GM21390 (cell line): ENCODE results near the gene MKI67.
A peak's percentile ranks its signal among the peaks of the same experiment; 100 is the strongest.
"Not testable (repeated sequence)": the region's sequence is repeated elsewhere in the genome, so short reads cannot be mapped to it uniquely, and the experiment has no call there.

Experiments
- ATAC-seq: cut with Tn5 transposase; IDR thresholded peaks from one replicate; pipeline ENCODE4 v1.9.1; 2021; ENCODE audit not compliant: unreplicated experiment

Gene MKI67, protein sequence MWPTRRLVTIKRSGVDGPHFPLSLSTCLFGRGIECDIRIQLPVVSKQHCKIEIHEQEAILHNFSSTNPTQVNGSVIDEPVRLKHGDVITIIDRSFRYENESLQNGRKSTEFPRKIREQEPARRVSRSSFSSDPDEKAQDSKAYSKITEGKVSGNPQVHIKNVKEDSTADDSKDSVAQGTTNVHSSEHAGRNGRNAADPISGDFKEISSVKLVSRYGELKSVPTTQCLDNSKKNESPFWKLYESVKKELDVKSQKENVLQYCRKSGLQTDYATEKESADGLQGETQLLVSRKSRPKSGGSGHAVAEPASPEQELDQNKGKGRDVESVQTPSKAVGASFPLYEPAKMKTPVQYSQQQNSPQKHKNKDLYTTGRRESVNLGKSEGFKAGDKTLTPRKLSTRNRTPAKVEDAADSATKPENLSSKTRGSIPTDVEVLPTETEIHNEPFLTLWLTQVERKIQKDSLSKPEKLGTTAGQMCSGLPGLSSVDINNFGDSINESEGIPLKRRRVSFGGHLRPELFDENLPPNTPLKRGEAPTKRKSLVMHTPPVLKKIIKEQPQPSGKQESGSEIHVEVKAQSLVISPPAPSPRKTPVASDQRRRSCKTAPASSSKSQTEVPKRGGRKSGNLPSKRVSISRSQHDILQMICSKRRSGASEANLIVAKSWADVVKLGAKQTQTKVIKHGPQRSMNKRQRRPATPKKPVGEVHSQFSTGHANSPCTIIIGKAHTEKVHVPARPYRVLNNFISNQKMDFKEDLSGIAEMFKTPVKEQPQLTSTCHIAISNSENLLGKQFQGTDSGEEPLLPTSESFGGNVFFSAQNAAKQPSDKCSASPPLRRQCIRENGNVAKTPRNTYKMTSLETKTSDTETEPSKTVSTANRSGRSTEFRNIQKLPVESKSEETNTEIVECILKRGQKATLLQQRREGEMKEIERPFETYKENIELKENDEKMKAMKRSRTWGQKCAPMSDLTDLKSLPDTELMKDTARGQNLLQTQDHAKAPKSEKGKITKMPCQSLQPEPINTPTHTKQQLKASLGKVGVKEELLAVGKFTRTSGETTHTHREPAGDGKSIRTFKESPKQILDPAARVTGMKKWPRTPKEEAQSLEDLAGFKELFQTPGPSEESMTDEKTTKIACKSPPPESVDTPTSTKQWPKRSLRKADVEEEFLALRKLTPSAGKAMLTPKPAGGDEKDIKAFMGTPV (N-terminal part only)

DNA sequence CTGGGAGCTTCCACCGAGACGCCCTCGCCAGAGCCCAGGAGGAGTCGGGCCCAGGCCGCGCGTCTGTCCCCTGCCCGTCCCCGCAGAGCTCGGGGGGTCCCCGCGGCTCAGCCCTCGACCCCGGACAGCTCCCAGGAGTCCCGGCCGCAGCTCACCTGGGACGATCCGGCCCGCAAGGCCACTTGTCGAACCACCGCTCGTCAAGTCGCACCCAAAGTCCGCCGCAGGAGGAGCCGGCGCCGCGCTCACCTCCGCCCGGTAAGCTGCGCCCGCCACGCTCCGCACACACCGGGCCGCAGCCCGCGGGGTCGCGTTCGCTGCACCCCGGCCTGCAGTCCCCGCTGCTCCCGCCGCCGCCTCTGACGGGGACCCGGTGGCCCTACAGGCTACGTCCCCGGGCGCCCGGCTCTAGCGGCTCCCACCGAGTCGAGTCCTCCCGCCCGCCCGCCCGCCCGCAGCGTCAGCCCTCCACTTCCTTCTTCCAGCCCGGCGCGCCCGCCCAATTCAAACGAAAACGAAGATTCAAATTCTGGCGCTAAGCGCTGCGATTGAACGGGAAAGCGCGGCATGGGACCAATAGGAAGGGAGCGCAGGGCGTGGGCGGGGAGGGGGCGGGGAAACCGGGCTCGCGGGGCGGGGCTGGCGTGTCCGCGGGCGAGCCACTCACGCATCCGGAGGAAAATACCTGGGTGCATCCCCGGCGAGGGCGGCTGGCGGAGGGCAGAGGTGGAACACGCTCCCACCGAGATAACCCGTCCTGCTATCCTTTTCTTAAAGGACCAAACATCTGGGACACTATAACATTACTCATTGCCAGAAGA is at the start of gene MKI67:
MKI67 (minus strand) TSS at position 480 of the 821 bp plus-strand sequence. CDS start 756 bp downstream, outside the sequence.
- ATAC-seq: peak; percentile 74

DNA sequence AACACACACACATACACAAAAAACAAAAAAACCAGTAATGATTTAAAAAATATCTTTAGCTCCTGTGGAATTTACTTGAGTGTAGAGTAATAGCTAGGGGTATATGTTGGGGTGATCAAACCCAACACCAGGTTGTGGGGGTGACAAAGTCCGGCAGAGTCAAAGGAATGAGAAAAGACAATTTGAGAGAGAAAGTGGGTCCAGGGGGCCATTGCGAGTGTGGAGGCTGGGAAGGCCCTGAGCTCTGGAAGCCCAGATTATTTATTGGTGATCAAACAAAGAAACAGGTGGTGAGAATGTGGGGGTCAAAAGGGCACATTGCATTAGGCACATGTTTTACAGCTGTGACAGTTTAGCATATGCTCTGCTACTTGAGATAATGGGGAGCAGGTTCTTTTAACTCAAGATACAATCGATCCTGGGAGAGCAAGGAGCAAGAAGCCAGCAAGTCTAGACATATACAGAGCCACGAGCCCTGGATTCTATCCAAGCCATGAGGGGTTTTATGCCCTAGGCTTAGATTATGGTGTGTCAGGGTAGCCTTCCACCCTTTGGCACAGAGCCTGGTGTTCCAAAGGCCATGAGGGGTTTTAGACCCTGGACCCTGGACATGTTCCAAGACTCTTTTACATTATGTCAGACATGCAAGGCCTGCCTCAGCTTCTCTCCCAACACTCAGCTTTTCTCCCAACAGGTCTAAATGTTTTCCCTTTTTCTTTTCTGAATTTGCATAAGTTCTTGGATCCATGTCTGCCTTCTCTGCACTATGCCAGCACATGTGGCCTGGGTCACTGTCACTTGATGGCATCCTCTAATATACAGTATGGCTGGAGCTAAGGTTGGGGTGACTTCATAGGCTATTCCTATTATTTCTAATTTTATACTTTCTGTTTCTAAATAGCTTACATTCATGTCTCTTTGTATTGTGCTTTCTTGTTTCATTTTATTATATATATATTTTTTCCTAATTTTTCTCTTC is 48.6 kb upstream of the MKI67 start:
- no peak for ATAC-seq

DNA sequence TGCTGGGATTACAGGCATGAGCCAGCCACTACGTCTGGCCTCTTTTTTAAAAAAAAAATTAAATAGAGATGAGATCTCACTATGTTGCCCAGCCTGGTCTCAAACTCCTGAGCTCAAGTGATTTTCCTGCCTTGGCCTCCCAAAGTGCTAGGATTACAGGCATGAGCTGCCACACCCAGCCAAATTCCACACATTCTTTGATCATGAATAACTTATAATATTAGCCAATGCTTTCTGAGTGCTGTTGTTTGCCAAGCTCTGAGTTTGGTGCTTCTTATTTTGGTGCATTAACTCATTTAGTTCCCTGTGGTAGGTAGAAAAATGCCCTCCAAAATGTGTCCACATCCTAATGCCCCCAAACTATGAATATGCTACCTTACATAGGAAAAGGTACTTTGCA is 47.2 kb upstream of the MKI67 start:
- no peak for ATAC-seq

DNA sequence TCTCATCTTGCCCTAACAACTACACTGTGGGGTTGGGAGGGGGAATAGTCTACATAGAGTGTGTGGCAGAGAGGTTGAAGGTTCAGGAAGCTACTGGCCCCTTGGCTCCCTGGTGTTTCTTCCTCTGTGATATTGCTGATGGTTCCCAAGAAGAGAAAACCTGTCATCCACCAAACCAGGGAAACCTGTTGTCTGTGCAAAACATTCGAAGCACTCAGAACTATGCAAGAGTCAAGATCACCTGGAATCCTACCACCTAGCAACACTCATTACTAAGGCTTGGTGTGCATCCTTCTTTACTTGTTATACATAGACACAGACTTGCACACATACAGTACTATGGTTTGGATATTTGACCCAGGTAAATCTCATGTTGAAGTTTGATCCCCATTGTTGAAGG is 46.5 kb upstream of the MKI67 start:
- no peak for ATAC-seq

DNA sequence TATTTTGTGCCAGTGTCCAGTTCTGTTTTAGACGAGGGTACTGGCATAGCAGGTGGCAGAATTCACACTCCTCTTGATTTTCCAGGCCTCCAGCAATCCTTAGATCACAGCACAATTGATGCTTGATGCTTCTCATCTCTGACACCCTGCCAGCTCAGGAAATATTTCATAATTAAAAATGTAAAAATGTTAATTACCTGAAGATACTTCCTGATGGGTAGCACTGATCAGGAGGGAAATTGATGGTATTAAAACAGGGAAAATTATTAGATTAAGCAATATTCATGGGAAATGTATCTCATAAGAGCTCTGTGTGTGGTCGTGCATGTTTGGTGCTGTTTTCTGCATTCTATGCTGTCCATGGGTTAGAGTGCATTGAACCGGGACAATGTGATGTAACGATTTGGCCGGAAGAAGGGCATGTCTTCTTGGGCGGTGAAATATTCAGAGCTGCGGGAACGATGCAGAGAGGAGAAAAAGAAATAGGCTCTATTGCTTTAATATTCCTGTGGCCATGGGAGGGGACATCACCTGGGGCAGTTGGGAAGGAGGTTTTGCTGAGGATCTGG is 43.7 kb upstream of the MKI67 start:
- ATAC-seq: no peak

DNA sequence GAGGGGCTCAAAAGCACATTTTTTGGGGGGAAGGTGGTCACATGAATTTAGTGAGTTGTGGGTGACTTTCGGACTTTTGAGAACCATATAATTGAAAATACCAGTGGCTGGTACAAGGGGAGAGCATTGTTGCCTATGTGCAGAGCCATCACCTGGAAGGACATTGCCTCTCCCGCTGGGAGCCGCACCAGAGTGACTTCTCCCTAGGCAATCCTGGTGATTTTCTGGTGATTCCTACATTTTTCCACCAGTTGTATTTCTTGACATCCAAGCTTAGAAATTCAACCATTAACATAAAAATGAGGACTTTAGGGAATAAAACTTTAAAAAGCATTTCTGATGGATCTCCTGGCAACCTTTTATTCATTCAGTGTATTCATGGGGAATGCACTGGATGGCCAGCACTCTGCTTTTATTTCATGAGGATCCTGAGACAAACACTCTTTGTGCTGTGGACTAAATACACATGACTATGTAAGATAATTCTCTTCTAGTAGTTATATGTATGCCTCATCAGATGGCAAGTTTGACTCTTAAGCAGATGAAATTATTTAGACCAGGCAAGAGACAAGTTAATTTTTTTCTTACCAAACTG is 41.8 kb upstream of the MKI67 start:
- ATAC-seq: no peak

DNA sequence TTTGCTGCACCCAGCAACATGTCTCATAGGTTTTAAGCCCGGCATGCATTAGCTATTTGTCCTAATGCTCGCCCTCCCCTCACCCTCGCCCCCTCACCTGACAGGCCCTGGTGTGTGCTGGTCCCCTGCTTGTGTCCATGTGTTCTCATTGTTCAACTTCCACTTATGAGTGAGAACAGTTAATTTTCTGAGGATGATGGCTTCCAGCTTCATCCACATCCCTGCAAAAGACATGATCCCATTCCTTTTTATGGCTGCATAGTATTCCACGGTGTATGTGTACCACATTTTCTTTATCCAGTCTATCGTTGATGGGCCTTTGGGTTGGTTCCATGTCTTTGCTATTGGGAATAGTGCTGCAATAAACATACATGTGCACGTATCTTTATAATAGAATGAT is 40.9 kb upstream of the MKI67 start:
- not testable (repeated sequence) for ATAC-seq

DNA sequence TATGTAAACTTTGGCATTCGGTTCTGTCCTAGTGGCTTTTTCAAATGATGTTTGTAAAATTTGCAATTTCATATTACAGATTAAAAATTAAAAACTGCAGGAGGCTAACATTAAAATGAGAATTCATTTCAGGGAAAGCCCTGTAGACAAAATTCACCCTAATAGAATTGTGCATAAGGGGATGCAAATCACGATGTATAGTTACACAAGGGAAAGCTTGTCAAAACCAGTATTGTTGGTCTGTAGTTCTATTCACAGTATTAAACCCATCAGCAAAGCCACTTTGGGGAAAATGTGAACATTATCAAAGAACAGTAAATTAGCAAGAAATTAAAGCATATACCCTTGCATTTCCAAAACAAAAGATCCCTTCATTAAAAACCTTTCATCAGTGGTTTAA is 39.9 kb upstream of the MKI67 start:
- ATAC-seq: no peak

DNA sequence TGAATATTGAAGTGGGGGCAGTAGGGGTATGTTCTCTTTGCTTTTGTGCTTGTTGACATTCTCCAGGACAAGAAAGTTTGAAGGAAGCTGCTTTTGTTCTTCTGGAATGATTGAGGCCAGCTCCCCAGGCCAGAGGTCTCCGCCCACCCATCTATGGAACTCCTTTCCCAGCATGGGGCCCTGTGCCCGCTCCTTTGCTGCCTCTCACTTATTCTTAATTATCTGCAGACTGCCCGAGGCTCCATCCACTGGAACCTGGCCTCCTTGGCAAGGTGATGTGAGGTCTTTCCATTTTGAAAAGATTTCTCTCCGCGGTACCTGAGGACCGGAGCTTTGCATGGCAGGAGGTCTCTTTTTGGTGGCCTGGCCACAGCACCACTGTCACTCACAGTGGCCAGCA is 39.3 kb upstream of the MKI67 start:
- ATAC-seq: no peak

DNA sequence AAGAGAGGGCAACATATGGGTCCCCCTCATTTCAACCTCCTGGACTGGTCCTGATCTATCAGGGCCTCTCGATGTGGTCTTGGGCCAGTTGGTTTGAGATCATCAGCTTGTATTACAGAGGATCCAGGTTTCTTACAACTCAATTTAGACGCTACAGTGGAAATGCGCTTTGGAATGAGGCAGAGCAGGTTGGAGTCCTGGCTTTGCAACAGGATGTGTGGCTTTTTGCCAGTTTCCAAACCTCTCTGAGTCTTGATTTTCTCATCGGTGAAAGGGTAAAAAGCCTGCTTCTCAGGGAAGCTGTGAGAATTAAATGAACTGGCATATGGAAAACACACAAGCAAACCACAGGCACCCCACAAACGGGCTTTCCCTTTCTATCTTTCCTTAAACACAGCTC is 37.5 kb upstream of the MKI67 start:
- no peak for ATAC-seq

DNA sequence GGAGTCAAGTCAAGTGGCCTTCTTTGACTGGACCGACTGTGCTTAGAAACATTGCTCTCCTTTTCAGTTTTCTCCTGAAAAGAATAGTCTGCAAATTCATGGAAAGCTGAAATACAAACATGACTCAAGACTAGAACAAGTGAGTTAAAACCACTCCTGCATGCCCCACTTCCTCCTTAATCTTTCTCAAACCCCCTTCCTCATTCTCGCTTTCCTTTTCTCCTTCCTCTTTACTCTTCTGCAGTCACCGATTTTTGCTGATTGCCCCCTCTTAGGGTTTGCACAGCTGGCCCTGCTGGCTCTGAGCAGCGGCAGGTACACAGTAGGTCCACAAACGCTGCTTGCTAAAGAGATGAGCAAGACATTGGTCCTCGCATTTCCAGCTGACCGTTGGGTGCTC is 34.8 kb upstream of the MKI67 start:
- no peak for ATAC-seq

DNA sequence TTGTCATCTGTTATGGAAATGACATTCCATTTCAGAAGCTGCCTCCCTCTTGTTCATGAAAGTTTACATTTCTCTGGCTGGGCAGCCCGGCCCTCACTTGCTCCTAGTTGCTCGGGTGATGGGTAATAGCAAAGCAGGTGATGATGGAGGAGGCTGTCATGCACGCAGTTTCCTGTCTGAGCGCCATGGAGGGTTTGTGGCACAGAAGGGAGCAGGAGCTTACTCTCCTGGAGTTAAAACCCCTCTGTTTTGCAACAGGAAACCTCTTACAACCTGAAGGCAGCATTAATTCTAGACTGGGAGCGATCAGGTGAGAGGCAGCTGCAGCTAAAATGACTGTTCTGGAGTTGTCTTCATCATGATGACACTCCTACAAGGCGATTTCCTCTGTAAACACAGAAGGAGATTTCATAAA is 34.1 kb upstream of the MKI67 start:
- no peak for ATAC-seq

DNA sequence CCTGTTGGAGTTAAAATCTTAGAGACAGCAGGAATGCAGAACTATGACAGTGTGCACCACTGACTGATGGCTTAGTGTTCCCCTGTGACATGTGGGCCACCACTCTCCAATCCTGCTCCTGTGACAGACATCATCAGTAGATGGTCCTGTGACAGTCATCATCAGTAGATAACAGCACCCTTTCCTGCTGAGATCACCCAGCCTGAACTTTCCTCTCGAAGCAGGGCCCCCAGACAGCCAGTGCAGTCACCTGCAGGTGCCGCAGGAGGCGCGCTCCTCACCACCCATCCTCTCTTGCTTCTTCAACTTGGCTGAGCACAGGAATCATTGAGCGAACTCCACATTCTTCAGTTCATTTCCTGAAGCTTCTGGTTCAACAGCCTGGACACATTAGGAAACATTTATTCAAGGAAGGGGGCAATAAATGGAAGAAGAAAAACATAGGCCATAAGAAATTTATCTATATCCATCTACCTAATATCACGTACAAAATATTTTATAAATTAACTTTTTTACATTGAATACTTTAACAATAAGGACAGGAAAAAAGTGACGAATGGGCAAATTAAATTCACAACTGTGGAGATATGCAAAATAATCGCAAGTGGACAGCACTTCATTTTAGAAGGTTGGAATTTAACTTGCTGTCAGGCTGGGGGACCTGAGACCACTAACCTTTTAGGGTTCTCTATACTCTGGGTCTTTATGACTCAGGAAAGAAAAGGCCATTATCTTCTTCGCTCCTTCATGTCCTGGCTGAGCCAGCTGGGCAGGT is 32.0 kb upstream of the MKI67 start:
- ATAC-seq: no peak

DNA sequence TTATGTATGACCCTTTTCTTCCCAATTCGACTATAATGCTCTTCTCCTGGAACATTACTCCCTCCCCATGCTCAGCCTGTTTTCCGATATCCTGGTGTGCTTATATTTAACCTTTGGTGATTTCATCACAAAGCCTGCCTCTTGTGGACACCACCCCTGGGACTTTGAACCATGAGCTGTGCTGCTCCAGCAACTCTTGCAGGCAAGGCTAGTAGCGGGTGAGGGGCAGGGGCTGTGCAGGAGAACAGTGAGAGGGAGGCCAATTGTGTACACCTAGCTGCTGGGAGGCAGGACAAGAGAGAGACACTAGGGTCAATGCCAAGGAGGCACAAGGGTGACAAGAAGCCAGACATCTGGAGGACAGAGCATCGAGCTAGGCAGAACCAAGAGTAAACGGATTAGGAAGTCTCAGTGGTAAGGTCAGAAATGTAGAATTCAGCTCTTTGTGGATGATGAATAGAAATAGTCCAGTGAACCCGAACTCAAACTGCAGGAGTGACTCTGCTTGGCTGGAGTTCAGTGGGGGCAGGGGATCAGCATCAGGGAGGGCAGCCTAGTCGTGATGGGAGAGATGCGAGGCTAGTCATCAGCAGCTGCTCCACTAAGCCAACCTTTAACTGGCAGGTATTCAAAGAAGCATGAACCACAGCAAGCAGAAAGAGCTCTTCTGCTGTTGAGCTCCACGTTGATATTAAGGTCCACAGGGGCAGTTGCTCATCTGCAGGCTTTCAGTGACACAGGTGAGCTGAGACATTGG is 31.0 kb upstream of the MKI67 start:
- no peak for ATAC-seq

DNA sequence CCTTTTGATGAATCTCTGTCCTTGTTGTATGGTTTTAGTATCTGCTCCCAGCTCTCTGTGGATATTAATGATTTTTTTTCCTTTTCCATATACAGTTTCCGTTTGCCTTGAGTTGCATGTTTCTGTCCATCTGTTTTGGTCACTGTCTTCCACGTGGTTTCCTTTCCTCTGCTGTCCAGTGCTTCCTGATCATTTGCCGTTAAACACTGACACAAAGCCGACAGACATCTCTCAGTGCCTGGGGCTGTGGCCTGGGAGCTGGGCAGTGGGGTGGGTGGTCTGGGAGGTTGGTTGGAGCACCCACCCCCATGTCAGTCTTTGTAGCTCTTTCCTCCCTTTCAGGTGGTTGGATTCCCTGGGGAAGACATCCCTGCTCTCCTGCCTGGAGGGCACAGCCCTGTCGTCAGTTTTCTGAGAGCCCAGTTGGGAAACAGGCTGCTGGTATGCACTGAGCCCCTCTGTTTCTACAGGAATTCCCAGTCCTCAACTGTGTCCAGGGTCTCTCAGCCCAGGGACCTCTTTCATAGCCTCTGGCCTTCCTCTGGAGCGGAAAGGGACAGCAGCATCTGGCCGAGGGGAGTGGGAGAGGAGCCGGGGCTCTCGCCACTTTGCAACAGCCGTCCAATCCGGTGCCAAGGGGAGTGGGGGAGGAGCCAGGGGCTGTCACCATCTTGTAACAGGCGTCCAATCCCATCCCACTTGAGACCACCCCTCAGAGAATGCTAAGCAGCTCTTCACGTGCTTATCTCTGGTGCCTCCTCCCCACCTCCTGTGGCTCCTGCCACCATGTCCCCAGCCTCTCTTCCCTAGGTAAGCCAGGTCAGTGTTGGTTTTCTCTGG is 26.7 kb upstream of the MKI67 start:
- ATAC-seq: no peak

DNA sequence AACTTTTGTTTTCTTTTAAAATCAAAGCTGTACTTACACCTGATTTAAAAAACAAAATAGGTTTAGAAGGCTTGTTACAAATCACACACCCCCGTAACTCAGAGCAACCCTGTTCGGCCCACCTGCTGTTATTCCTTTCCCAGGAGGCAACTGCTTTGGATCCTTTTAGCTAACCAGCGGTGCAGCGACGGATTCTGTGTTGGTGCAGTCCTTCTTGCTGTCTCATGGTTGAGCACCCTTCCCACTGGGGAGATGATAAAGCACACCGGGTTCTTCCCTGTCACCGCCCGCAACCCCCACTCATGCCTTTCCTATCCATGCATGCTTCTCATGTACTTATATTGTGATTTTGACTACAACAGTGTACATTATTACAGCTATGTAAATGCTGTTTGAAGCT is 24.8 kb upstream of the MKI67 start:
- no peak for ATAC-seq
